ELF-1 (cell line): ENCODE results near the gene QPRT.
"Not testable (repeated sequence)": the region's sequence is repeated elsewhere in the genome, so short reads cannot be mapped to it uniquely, and the experiment has no call there.

Source experiments
- DNase-seq: peaks from one replicate; pipeline ENCODE4 v3.0.0-alpha.2; 2016; ENCODE audit warnings: low read depth, low spot score

The QPRT gene

DNA sequence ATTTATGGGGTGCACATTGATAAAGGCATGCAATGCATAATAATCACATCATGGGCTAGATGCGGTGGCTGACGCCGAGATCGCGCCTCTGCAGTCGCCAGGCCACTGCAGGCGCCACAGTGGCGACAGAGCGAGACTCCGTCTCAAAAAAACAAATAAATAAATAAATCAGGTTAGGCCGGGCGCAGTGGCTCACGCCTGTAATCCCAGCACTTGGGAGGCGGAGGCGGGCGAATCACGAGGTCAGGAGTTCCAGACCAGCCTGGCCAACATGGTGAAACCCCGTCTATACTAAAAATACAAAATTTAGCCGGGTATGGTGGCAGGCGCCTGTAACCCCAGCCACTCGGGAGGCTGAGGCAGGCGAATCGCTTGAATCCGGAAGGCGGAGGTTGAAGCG is 13.6 kb downstream of the QPRT start:
- not testable (repeated sequence) for DNase-seq

DNA sequence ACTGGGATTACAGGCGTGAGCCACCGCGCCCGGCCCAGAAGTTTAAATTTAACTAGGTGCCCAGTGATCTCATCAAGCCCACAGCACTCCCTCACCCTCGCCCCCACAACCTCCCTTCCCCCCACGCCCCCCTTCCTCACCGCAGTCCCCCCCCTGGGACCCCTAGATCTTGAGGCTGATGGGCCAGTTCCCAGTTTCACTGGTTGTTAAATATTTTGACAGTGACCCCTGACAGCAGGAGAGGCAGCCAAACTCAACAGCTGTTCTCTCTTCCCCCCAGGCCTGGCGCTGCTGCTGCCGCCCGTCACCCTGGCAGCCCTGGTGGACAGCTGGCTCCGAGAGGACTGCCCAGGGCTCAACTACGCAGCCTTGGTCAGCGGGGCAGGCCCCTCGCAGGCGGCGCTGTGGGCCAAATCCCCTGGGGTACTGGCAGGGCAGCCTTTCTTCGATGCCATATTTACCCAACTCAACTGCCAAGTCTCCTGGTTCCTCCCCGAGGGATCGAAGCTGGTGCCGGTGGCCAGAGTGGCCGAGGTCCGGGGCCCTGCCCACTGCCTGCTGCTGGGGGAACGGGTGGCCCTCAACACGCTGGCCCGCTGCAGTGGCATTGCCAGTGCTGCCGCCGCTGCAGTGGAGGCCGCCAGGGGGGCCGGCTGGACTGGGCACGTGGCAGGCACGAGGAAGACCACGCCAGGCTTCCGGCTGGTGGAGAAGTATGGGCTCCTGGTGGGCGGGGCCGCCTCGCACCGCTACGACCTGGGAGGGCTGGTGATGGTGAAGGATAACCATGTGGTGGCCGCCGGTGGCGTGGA is 15.6 kb downstream of the QPRT start:
- no peak for DNase-seq

DNA sequence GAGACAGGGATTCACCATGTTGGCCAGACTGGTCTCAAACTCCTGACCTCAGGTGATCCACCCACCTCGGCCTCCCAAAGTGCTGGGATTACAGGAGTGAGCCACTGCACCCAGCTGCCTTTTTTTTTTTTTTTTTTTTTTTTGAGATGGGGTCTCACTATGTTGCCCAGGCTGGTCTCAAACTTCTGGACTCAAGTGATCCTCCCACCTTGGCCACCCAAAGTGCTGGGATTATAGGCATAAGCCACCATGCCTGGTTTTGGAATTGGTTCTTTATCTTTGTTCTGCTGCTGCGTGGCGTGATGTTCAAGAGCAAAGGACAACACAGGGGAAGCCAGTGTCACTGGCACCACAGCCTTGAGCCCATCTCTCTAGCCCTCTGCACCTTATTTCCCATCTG is 16.7 kb downstream of the QPRT start:
- DNase-seq, result not testable (repeated sequence)

DNA sequence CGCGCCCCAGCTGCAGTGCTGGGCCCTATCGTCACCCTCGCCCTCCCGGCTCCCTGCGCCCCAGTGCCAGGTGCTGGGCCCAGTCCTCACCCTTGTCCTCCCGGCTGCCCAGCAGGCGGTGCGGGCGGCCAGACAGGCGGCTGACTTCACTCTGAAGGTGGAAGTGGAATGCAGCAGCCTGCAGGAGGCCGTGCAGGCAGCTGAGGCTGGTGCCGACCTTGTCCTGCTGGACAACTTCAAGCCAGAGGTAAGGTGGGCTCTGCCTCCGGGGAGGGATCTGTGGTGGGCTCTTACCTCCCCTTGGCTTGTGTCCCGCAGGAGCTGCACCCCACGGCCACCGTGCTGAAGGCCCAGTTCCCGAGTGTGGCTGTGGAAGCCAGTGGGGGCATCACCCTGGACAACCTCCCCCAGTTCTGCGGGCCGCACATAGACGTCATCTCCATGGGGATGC is 17.9 kb downstream of the QPRT start:
- no peak for DNase-seq

DNA sequence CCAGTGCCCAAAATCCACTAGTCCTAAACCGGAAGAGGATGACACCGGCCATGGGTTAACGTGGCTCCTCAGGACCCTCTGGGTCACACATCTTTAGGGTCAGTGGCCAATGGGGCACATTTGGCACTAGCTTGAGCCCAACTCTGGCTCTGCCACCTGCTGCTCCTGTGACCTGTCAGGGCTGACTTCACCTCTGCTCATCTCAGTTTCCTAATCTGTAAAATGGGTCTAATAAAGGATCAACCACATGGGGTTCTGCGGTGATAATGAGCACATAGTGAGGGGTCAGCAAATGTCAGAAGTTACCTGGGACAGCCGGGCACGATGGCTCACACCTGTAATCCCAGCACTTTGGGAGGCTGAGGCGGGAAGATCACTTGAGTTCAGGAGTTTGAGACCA is 18.4 kb downstream of the QPRT start:
- no peak for DNase-seq

DNA sequence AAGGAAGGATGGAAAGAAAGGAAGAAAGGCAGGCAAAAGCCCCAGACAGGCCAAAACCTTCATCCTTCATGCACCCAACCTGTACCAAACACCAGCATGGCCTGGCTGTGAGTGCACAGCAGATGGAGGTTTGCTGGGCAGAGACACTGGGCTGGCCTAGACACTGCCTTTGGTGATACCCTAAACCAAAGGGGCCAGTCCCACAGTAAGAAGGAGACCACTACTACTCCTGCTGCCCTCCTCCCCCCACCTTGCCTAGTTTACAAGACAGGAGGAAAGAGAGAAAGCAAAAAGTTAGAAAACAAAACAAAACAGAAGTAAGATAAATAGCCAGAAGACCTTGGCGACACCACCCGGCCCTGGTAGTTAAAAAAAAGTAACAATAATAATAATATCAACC is 19.1 kb downstream of the QPRT start:
- no peak for DNase-seq

DNA sequence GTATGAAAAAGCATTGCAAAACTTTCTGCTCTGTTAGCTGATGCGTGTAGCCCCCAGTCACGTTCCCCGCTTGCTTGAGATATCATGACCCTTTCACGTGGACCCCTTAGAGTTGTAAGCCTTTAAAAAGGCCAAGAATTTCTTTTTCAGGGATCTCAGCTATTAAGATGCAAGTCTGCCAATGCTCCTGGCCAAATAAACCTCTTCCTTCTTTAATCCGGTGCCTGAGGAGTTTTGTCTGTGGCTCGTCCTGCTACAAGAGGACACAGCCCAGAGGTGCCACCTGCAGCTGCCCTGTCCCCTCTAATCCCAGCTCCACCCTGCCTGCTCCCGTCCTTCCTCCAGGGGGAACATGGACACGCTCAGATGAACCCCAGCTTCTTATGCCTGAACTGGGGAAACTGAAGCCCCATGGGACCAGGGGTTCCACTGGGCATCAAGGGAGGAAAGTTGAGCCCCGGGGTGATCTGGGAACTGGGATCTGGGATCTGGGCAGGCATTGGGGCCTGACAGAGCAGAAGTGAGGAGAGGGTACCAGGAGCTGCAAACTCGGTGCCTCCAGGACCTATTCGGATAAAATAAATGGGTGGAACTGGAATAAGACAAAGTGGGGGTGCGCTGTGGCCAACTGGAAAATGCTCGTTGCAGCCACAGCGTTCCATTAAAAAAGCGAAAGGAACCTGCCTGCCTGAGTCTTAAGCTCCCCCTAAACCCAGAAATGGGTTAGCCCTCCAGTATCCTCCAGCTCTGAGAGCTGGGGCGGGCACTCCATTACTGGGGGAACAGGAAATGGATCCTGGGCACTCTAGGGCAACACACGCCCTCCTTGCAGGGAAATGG is 19.7 kb downstream of the QPRT start:
- DNase-seq, result no peak

DNA sequence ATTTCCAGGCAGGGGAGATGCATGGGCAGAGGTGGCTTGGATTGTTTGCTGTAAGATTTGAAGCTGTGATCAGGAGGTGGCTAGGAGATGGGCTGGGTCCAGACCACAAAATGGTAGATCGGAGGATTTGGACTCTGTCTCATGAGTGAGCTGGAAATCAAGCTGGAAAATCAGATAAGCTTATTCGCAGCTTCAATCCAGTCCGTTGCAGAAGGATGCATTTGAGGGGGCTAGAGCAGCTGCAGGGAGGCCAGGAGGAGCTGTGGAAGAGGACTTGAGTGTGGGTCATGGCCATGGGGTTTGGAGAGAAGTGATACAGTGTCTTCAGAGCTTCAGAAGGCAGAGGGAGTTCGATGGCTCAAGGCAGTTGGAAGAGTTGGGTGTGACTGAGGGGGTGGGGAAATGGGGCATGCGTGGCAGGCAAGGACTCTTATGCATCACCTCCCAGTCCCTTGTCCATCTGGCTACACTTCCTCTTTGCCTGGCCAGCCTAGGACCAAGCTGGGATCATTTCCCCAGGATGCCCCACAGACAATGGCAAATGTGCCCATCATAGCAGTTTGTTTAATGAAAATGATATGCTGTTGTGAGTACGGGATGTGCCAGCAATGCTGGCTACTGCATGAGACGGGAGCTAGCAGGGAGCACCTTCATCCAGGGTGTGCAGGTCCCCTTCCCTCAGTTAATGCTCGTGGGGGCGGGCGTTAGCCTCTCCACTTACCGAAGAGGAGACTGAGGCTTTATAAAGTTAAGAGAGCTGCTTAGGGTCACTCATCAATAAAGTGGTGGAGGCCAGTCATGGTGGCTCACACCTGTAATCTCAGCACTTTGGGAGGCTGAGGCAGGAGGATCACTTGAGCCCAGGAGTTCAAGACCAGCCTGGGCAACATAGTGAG is 20.6 kb downstream of the QPRT start:
- DNase-seq, result no peak

DNA sequence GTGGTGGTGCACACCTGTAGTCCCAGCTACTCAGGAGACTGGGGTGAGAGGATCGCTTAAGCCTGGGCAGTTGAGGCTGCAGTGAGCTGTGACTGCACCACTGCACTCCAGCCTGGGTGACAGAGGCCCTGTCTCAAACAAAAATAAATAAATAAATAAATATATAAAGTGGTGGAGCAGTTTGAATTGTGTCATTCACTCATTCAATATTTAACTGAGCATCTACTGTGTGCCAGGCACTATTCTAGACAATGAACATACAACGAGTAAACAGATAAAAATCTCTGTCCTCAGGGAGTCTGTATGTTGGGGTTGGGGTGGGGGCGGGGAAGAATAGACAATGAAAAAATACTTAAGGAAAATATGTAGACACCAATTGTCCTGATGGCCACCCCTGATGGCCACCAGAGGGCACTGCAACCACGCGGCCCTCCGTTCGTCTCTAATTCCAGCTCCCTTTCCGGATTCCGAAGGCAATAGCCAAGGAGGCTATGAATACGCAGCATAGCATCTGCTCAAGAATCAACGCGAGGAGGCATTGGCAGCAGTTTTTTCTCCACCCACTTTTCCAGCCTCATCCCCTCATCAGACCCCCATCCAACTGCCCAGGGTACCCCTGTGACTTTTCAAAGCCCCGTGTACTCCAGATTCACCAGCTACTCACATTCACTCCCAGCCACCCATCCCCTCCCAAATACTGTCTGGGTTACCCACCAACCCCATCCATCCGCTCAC is 21.4 kb downstream of the QPRT start:
- peak; percentile 88 for DNase-seq

DNA sequence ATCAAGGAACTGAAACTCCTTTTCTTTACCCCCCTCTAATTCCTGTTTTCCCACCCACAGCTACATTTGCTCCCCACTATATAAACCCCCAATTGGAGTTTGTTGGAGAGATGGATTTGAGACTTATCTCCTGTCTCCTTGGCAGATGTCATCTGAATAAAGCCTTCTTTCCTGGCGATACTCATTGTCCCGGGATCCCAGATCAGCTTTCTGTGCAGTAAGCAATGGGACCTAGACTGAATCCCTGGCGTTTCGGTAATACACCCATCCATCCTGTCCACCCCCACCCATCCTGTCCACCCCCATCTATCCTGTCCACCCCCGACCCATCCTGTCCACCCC is 22.2 kb downstream of the QPRT start:
- DNase-seq, result no peak

DNA sequence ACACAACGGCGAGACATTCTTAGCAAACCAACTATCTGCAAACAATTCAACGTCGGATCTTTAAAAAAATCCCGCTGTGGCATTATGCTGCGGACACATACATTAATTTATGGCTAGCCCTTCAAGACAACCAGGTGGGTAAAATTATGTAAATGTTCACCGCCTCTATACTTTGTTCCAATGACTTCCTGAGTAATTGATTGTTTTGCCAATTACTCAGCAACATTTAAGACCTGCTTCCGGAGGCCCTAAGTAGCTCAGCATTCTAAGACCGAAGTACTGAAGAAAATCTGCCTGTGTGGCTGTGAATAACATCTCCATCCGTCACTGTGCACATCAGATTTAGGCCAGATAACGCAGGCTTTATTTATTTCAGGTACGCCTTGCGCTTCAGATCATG is 23.3 kb downstream of the QPRT start:
- no peak for DNase-seq

DNA sequence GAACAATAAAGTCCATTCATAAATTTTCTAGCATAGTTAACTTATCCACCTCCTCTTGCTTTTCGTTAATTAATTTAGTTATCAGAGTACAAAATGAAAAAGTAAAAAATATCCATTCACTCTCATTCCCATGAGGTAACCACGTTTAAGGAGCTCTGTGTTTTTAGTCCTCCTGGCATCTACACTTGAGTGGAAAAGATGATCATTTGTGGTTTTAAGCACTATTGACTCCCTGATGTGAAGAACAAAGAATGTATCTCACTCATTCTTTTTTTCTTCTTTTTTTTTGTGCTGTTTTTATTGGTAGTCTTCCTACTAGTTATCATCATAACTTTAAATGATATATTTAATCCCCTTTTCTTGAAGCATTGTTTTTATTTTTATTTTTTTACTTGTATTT is 26.1 kb downstream of the QPRT start:
- DNase-seq, result no peak

DNA sequence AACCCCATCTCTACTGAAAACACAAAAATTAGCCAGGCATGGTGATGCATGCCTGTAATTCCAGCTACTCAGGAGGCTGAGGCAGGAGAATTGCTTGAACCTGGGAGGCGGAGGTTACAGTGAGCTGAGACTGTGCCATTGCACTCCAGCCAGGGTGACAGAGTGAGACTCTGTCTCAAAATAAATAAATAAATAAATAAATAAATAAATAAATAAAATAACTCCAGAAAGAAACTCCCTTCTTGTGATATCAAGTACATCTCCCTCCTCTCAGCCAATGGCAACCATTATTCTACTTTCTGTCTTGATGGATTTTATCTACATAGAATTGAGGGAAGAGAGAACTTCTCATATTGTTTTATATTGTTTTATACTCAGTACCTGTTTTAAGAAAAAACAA is 28.2 kb downstream of the QPRT start:
- DNase-seq, result not testable (repeated sequence)

DNA sequence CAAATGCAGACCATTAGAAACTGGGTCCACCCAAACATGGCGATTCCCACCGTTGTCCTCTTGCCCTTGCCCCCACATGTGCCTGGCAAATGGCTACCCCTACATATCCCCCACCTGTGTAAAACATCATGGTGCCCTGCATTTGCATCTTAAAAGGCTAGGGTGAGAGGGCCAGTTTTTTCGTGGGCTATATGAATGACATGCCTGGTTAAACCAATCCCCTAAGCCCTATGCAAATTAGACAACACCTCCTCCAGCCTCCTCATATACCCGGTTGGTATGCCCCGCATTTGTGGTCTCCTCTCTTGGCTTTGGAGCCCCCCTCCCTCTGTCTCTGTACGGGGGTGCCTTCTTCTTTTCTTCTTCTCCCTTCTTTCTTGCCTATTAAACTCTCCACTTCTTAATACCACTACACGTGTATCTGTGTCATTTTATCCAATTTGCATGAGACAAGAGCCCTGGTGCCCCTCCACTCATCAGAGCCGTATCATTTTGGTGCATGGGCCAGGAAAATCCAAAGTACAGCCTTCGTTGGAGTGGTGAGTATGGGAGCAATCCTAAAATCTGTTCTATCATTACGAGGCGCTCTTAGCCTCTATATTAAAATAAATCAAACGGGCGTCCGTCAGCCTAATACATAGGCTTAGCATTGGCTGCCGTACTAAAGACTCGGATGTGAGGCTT is 30.1 kb downstream of the QPRT start:
- DNase-seq, result peak; percentile 87

DNA sequence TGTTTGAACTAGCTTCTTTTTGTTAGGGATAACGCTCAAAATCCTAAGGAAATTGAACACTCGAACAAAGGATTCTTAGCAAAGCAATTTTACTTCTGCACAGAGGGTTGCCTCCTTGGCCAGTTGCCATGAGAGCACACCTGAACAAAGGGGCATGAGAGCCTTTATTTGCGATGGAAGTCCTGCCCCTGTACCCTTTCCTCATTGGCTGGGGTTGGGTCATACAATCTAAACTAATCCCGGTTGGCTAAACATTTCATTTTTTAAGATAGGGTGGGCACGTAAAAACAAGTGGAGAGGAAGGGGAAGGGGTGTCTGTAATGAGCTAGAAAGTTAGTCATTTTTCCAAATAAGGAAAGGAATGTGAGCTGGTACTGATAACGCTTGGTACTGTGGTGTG is 30.7 kb downstream of the QPRT start:
- DNase-seq, result peak; percentile 58

DNA sequence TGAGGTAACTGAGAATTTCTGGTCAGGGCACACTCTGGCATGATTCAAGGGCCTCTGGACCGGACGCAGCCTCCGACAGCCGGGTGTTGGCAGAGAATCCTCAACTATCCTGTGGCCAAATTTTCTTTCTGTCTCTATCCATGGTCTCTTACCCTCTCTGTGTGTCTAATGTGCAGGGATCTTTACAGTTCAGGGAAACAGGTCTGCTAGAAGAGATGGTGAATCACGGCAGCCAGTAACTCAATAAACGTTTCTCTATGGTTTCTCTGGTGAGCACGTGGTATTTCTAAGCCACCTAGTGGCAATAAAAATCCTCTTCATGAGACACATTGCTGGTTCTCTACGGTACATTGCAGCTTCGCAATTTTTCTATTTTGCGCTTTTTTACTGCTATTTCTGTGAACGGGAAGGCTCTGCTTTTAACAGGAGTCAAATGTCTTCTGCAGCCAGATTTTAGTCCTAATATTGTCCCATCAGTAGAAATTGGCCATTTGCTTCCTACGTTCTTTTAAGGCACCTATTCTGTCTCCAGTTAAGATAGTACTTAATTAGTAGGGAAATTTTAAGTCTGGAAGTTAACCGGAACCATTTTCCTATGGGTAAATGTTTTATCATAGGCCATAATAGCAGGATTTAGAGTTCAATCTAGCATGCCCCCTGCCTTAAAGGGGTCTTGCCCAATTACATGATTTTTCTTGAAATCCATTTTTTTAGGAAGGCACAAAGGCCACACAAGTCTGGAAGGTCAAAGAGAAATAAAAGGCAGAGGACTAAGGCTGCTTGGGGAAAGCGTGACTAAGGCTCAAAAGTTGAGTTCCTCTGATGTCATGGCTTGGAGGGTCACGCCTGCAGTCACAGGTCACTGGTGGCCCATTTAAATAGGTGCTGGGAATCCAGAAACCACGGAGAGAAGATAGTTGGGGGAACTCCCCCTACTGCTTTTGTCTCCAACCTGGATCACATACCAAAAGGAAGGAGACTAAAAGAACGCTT is 31.5 kb downstream of the QPRT start:
- DNase-seq, result peak; percentile 70

DNA sequence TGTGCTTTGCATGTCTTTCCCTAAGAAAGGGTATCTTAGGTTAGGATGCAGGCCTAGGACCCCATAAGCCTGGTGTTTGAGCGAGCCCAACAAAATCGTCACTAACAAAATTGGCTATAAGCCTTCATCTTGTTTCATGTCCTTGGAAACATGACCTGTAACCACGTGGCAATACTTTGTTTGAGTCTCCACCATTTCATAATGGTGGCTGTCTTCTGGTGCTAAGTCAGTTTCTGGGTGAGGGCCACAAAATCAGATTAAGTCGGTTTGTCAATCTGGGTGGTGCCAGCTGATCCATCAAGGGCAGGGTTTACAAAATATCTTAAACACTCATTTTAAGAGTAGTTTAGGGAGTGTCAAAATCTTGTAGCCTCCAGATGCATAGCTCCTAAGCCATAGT is 33.8 kb downstream of the QPRT start:
- peak; percentile 41 for DNase-seq

DNA sequence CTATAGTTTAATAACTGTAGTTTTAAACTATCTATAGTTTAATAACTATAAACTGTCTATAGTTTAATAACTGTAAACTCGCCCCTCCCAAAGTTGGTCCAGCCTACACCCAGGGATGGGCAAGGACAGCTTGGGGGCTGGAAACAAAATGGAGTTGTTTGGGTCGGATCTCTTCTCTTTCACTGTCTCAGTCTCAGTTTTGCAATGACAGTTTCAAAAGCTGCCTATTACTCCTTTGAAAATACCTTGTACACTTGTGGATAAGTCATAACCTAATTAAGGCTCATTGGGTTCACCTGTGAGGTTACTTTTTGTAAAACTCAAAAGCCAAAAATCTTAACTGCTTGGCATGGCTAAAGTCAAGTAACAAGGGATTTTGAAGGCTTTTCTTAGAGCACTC is 35.4 kb downstream of the QPRT start:
- no peak for DNase-seq

DNA sequence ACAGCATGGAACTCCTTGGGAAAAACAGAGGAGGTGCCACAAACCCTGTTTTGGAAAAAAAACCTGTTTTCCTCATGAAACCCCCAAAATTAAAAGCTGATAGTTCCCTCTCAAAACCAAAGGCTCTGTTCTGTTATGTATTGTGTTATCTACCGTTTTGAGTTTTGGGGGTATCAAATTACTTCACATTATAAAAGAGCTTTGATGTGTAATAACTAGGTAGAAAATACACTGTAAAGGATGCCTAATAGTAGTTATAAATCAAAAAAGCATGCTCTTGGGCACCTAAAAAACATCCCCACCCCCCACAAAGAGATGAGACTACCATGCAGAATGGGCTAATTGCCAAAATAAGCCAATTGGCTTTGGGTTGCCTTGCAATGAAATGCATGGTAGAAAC is 36.0 kb downstream of the QPRT start:
- no peak for DNase-seq

DNA sequence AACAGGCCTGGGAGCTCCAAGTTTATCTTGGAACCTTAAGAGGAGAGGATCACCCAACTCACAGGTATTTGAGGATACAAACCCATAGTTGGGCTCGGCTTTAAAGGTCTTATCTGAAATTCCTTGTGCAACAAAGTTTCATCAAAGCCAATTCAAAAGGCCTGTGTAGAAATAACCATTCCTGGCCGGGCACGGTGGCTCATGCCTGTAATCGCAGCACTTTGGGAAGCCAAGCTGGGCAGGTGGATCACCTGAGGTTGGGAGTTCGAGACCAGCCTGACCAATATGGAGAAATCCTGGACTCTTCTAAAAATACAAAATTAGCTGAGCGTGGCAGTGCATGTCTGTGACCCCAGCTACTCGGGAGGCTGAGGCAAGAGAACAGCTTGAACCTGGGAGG is 38.1 kb downstream of the QPRT start:
- DNase-seq, result no peak
